H1 (cell line): ENCODE data around the gene IPO7. TPM values are rescaled to one million over a fixed set of nuclear protein-coding genes. Genes with fewer than 3 reads are reported as not detected.

Source experiments
- ASH2L ChIP-seq: fragments of 200-600, 300-600 bp; sonication (generic); IDR thresholded peaks from one replicate; pipeline ENCODE4 v1.7.1; 2017; ENCODE audit warnings: low read length
- CEBPB ChIP-seq: IDR thresholded peaks from 2 replicates; pipeline ENCODE4 v1.6.1; 2012; ENCODE audit warnings: low read depth, low read length
- CREB1 ChIP-seq: IDR thresholded peaks from 2 replicates; pipeline ENCODE4 v1.6.1; 2012; ENCODE audit warnings: inconsistent platforms
- FOSL1 ChIP-seq: IDR thresholded peaks from 2 replicates; pipeline ENCODE4 v1.6.1; 2011; ENCODE audit warnings: mild to moderate bottlenecking, low read depth, low read length, moderate library complexity; ENCODE audit not compliant: insufficient read depth
- JUN ChIP-seq: IDR thresholded peaks from 2 replicates; pipeline ENCODE4 v1.6.1; 2011; ENCODE audit warnings: low read depth, mild to moderate bottlenecking, improper control_type of control experiment, low read length
- KDM1A ChIP-seq: fragments of 200-600, 300-600 bp; sonication (generic); IDR thresholded peaks from 2 replicates; pipeline ENCODE4 v1.7.1; 2016; ENCODE audit warnings: mild to moderate bottlenecking, low read length, borderline replicate concordance
- NRF1 ChIP-seq: IDR thresholded peaks from 2 replicates; pipeline ENCODE4 v1.6.1; 2011; ENCODE audit warnings: mild to moderate bottlenecking, low read depth, low read length, improper control_type of control experiment
- RNF2 ChIP-seq: fragments of 200-900, 300-1000 bp; sonication (generic); IDR thresholded peaks from 2 replicates; pipeline ENCODE4 v1.7.1; 2016; ENCODE audit warnings: borderline replicate concordance, low read depth, mild to moderate bottlenecking, antibody characterized with exemption, low read length; ENCODE audit not compliant: poor library complexity, severe bottlenecking; ENCODE audit errors: missing control alignments
- RXRA ChIP-seq: IDR thresholded peaks from 2 replicates; pipeline ENCODE4 v1.6.1; 2011; ENCODE audit warnings: low read depth, mild to moderate bottlenecking, low read length, moderate library complexity; ENCODE audit not compliant: insufficient read depth
- SIX5 ChIP-seq: IDR thresholded peaks from 2 replicates; pipeline ENCODE4 v1.6.1; 2011; ENCODE audit warnings: mild to moderate bottlenecking, low read depth, low read length
- SP4 ChIP-seq: IDR thresholded peaks from 2 replicates; pipeline ENCODE4 v1.6.1; 2012; ENCODE audit warnings: low read length, inconsistent platforms
- polyA plus RNA-seq, 7 experiments: library from polyadenylated mRNA; depleted of rRNA in 3 of 7; stranded (reverse) in 5 of 7; unstranded in 2 of 7; fragments of >200 nt in 5 of 7; fragments of 200-250 nt in 2 of 7; gene quantifications; 1 replicate in 5 of 7; 2 replicates in 1 of 7; 4 replicates in 1 of 7; pipeline versions ENCODE4 v1.2.1 to v1.2.3, GENCODE V29; 2011 to 2013; ENCODE audit warnings: missing spikeins in 2 of 7, mixed read lengths in 2 of 7
- total RNA-seq: library from RNA; stranded (reverse); fragmentation: NEBNext Ultra II Directional; extraction: Animal tissue kit (Norgen Biotek cat#: 25700); gene quantifications from 2 replicates; pipeline ENCODE4 v1.2.1, GENCODE V29; 2021

The IPO7 gene
- total and polyA plus RNA-seq, 2 of the 8 experiments (the other 6 are each of a cell fraction or from before 2014, with no cell fraction given): 45.9 to 259 TPM

DNA sequence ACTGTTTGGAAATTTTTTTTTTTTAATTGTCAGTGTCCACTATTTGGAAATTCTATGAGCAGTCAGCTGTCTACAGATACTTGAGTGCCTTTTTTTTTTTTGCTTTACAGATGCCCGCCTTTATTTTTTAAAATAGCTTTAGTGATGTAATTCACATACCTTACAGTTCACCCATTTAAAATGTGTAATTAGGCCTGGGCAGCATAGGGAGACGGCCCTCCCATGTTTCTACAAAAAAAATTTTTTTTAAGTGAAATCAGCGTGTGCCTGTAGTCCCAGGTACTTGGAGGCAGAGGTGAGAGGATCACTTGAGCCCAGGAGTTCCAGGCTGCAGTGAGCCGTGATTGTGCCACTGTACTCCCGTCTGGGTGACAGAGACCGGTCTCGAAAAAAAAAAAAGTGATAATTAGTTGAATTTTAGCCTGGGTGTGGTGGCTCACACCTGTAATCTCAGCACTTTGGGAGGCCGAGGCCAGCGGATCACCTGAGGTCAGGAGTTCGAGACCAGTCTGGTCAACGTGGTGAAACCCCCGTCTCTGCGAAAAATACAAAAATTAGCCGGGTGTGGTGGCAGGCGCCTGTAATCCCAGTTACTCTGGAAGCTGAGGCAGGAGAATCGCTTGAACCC lies 77.8 kb downstream of the IPO7 start (continued):
- TF ChIP-seq RNF2 (no peak), SP4 (no peak), FOSL1 (no peak), CEBPB (no peak), NRF1 (no peak), CREB1 (no peak), SIX5 (no peak), ASH2L (no peak), KDM1A (no peak), JUN (no peak), RXRA (no peak)
